GM21367 (cell line): ENCODE data around the gene C1orf52.

Experiments
- ATAC-seq: cut with Tn5 transposase; IDR thresholded peaks from one replicate; pipeline ENCODE4 v1.9.1; 2021; ENCODE audit not compliant: unreplicated experiment

Gene C1orf52

DNA sequence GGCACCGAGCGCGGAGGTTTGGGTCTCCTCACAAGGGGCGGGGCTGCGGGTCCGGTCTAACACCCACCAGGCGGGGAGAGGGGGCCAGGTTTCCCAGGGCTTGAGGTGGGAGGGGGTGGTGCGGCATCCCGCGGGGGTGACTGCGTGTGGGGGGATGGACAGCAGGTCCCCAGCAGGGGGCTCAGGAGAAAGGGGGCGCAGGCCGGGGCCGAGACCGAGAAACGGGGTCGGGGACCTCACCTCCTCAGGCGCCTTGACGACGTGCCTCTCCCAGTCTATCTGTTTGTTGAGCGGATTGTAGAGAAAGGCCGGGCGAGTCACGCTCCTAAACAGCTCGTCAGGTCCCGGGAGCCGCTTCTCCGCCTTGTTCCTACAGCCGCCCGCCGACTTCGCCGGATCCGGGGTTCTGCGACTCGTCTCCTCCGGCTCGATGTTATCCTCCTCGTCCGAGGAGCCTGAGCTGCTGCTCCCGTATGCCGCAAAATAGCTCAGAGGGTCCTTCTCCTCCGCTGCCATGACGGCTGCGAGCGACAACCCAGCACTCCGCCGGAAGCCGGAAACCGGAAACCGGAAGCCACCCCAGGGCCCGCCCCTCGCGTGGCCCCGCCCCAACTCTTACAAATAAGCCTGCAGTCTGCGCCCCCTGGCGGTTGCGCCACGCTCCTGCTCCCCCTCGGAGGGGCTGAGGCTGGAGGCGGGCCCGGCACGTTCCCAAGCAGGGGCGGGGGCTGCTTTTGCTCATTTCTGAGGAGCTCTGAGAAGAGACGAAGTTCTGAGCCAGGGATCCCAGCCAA lies at the start of gene C1orf52:
C1orf52 (minus strand) TSS at position 545 of the 794 bp plus-strand sequence; CDS start at position 516, 29 bp downstream.
- peak; percentile 98 for ATAC-seq

DNA sequence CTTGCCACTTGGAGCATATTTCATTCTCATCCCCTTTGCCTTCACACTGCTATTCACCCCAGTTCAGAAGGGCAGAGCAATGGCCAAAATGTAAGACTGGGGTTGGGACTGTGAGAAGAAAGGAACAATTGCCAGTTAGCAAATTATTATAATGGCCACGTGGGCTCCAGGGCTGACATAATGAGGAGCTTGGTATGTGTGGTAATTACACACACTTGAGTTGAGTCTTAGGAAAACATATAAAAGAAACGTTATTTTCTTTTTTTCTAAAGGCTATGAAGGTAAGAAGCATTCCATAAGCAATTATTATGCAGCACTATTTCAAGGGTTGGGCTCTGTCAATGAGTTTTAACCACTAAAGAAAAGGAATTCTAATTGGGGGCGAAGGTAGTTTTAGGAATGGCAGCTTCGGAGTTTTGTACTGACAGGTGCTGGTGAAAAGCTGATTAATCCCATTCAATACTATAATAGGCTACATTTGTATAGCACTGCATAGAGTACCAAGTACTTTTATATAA lies 49.4 kb upstream of the C1orf52 start:
- ATAC-seq = no peak

DNA sequence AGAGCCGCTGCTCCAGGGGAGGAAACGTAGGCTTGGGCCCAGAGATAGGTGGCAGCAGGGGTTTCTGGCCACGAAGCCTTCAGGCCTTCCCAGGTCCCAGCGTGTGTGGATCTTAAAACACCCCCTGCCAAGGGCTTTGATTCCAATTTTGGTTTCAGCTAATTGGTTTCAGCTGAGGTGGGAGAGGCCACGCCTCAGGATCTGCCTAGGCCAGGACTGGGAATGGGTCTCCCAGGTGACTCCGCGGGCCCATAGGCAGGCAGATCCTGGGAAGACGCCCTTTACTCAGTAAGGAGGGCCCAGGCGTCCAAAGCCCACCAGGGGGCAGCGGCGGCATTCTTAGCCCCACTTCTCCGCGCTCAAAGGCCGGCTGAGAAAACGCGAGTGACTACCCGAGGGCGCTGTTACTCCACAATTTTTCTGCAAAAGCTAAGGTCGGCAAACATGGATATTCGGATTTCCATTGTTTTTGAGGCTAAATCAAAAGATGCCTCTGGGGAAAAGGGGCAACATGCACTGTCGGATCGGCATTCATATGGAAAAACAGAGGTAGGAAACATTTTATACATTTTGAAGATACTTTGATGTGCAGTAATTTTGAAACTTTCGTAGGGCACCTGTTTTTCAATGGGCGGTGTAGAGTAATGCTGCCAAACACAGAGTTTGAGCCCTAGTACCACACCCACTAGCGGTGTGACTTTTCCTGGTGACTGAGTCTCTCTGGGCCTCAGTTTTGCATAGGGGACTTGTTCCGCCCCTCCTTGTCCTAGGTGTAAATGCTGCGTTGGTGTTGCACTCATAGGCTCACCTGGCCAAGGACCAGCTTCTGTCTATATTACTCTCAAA lies 48.7 kb upstream of the C1orf52 start:
- ATAC-seq = peak; percentile 86

DNA sequence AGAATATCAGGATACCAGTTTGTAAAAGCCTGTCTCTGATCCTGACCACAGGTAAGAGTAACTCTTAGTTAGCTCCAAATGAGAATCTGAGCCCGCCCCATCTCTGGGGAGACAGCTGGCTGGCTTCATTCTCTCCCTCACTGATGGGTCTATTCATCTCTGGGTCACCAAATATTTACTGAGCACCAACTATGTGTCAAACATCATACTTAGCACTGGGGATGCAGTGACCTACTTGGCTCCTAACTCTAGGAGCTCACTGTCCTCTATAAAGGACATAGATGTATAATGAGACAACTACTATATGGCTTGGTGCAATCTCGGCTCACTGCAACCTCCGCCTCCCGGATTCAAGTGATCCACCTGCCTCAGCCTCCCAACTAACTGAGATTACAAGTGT lies 46.8 kb upstream of the C1orf52 start:
- no peak for ATAC-seq

DNA sequence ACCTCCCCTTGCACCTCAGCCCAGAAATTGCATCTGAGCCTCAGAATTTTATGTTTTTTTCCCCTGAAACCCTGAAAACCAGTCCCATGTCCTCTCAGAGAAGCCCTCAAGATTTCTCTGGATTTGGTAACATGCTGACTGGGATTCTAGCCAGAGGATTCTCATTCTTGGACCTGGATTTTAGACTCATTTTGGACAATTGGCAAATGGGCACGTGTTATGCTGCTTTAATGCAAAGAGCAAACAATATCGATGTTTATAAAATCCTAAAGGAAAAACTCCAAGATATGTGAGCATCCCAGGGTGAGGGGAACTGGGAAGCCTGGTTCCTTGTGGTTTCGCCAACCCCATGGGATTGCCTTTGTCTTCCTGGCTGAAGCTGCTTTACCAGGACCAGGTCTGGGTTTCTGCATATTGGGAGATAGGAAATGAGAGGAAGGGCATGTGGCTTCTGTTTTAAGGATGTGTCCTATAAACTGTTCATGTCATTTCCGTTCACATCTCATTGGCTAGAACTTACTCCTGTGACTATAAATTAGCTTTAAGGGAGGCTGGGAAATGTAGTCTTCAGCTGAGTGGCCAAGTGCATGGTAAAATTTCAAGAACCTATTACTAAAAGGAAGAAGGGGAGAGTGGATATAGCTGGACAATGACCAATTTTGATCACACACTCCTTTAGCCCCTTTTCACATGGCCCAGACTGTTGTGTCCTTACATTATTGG lies 44.1 kb upstream of the C1orf52 start:
- no peak for ATAC-seq

DNA sequence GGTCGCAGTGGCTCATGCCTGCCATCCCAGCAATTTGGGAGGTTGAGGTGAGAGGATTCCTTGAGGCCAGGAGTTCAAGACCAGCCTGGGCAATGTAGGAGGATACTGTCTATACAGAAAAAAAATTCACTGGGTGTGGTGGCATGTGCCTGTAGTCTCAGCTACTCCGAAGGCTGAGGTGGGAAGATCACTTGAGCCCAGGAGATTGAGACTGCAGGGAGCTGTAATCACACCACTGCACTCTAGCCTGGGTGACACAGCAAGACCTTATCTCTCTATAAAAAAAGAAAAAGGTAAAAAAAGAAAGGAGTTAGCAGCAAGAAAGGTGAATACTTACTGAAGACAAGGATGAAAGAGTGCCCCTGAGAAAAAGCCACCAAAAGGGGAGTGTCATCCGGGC lies 40.7 kb upstream of the C1orf52 start:
- no peak for ATAC-seq

DNA sequence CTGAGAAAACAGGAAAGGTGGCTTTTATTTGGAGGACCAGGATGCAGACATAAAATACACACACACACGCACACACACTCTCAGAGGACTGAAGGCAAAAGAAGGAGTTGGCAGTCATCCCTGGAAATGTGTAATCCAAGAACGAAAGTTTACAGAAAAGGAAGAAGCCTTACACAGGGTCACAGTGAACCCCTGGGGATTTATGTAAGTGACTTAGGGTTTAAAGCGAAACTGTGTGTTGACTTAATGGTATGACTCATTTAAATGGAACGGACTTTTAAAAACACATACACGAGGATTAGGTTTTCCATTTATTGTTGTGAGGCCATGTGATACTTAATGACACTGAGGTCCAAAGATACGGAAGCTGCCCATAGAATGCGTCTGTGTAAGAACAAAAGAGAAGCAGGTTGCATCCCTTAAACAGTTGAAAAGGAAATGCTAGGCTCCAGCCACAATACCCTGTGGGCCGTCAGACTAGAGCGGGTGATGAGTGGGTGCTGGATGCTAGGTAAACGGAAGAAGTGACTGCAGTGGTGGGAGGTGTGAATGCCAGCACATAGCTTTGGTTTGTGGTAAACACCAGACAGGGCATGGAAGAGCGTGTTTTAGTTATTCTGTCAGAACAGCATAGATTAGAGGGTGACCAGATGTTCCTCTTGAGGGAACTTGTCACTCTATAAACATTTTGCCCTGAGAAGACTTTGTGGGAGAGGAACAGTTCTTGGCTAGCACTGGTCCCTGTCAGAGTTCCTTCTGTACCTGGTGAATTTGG lies 38.6 kb upstream of the C1orf52 start:
- peak; percentile 88 for ATAC-seq

DNA sequence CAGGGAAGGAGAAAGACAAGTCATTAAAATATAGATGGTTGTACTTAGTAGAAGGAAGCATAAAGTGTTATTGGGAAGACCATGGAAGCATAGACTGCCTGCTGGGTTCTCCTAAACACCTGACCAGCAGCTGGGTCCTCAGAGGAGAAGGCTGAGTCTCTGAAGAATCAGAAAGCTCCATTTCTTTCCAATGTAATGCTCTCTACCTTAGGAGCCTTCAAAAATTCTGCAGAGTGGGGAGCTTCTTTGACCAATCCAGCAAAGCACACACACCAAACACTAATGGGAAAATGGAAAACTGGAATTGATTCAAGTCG lies 38.0 kb upstream of the C1orf52 start:
- ATAC-seq = no peak

DNA sequence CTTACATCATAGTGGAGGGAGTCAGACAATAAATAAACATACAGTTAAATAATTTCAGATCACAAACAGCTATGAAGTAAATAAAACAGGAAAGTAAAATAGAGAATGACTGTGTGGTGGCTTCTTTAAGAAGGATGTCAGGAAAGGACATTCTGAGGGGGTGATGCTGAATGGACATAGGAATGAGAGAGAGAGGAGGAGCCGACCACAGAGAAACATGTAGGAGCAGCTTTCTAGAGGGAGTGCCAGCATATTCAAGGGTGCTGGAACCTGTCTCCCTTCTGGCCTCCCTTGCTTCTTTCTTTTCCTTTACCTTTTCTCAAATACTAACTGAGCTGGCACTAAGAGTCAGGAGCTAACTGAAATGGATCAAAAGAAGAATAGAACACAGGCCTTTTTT lies 37.5 kb upstream of the C1orf52 start:
- ATAC-seq = no peak

DNA sequence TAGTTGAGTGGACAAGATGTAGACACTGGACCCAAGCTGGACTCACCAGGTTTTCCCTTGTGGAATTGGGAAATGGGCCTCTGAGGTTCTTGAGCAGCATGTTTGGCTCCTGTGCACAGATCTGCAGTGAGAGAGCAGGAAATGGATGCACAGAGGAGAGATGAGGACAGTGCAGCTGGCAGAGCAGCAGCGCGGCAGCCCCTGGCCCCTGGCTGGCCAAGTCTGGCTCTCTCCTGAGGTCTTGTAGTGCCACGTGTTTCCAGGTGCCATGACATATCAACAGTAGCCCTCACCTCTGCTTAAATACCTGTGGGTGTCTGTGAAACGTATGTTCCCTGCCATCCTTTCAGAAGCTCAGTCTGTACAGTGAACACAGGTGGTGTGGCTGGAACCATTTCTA lies 36.2 kb upstream of the C1orf52 start:
- no peak for ATAC-seq

DNA sequence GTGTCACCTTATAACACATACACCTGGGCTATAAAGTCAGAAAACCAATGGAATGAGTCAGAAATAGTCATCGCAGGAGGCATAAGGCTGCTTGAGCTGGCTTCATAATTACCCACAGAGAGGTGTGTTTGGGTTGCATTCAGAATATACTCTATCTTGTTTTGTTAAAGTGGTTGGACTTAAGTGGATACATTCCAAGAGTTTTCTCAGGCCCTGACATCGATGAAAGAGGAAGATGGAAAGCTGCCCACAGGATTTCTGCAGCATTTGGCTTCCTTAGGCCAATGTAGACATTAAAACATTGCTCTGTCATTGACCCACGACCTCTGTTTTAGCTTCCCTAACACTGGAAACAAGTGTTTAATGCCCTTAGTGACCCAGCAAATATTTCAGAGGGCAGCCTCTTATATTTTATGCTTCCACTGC lies 35.6 kb upstream of the C1orf52 start:
- ATAC-seq = no peak

DNA sequence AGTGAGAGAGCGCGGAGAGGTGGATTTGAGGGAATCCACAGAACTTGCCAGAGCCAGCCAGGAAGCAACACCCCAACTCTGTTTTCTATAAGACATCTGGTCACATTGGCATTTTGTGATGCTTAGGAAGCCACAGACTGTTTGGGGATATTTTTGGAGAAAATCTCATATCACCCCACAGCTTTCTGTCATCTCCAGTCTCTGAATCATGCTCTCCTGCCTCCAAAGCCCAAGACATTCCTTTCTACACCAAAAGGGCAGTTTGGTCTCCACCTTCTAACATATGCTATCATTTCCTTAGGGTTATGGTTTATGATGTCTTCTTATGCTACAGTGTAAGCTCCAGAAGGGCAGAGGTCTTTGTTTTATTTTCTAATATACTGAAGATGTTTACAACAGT lies 31.4 kb upstream of the C1orf52 start:
- ATAC-seq = no peak

DNA sequence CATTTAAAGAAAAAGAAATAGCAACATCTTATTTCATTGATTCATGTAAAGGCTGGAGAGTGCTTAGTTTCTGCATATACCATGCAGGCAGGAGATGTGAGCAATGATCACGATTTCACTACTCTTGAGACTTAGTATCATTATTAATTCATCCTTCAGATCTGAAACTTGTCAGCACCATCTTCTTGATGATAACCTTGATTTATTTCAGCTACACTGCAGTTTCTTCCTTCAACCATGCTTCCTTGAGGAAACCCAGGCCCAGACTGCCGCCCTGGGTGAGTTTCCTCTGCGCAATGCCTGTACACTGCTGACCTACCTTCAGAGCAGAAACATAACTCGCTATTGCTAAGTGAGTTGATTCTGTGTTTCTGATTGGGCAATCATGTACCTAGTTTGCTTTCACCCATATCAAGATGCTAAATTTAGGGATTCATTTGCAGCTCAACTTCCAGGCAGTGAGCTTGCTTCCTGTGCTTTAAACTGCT lies 30.4 kb upstream of the C1orf52 start:
- ATAC-seq = no peak

DNA sequence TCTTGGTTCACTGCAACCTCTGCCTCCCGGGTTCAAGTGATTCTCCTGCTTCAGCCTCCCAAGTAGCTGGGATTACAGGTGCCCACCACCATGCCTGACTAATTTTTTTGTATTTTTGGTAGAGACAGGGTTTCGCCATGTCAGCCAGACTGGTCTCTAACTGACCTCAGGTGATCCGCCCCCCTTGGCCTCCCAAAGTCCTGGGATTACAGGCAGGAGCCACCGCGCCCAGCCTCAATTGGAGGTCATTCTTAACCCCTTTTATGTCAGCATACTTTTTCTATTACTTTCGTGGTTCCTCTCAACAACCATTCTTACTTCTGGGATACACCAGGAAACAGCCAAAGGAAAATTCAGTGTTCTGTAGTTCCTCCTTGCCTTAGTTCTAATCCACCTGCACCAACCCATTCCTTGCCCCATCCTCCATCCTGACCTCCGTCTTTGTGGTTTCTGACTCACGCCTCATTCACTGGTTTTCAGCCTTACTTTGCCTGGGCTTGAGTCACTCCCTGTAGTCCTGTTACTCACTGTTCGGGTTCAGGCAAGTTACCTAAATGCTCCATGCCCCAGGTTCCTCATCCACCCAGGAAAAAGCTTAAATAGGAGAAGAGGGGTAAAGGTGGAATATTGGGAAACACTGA lies 29.9 kb upstream of the C1orf52 start:
- ATAC-seq = no peak

DNA sequence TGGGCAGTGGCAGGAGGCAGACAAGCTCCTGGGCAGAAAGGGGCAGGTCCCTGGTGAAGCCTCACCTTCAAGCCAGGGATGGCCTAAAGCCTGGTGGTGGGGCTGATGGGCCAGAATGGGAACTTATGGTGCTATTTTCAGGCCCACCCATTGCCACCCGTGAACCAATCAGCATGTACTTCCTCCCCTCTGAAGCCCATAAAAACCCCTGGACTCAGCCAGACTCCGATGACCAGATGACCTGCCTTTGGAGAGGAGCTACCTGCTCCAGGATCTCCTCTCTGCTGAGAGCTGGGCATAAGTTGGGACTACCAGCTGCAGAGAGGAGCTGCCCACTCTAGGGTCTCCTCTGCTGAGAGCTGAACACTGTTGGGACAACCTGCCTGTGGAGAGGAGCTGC lies 24.7 kb upstream of the C1orf52 start:
- ATAC-seq = no peak

DNA sequence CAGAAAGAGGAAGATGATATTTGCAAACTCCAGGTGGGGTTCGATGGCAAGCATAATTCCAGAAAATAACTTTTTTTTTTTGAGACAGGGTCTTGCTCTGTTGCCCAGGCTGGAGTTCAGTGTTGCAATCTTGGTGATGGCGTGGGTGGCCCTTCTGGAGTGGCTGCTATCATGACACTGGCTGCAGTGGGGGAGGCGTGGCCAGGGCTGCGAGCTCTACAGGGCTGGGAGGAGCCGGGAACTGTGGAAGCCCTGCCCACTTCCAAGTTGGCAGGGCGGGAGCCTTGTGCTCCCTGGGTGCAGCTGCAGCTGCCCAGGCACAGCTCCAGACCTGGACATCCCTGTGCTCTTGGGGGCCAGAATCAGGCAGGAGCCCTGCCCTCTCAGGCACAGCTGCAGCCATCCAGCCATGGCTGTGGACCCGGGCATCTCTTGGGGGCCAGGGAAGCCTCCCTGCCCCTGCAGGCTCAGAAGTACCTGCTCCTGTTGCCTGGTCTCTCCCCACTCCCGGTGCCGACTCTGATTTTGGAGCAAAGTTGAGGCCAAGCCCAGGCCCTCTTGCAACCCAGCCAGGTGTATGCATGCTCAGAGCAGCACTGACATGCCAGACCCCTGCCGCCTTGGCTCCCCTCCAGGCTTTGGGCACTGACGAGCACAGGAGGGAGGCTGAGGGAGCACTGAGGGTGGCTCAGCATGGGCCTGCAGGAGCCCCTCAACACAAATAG lies 24.2 kb upstream of the C1orf52 start:
- no peak for ATAC-seq

DNA sequence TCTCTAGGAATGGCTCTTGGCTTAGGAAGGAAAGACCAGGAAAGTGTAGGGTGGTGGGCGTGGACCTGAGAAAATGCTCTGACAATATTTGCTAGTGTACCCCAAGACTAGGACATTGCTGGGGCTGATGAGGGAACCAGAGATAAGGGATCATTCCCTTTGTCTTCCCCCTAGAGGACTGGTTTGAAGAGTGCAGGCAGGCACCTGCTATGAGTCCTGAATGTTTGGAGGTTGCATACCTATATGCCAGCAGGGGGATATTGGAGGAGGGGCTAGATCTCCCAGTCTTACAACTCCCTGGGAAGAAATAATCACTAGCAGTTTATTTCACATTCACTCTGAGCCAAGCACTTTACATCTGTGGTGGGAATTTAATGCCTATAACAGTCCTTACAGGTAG lies 23.0 kb upstream of the C1orf52 start:
- no peak for ATAC-seq

DNA sequence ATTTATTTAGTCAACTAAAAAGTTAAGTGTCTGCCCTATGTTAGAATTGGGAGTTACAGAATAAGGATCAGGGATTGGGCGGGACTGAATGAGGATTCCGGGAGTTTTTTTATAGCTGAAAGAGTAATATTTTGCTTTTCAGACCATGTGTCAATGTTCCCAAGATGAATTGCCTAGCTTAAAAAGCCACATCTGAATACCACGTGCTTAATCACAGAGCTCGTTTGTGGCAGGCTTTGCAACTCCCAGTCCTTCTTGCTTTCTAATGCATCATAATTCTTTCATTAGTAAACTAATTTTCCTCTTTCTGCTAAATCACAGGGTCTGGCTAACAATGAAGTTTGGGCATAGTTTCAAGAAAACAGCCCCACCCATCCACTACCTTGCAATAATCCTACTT lies 21.2 kb upstream of the C1orf52 start:
- ATAC-seq = no peak

DNA sequence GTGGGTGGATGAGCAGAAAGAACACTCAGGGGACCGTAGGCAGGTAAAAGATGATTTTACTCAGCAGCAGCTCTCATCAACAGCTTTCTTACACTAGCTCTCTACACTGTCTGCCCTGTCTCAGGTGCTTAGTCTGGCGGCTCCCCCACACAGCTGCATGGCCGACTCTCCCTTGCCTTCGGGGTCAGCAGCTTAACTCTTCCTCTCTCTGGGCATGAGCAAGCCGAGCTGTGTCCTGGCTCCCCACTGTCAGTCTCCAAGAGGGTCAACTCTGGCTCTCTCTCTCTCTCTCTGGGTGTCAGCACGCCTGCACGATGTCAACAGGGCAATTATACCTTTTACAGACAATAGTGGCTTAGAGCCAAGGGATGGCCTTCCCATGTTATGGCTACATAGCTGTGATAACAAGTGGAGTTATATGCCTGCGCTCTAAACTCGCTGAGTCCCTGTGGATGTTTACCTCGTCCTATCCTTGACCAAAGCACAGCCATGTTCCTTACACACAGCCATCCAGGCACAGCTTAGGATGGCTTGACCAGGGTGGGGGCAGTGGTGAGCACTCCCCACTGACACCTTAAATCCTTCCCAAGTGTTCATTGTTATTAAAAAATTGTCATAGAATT lies 20.1 kb upstream of the C1orf52 start:
- ATAC-seq = no peak
